Type B pancreatic cell (in vitro differentiated cells): ENCODE results near the gene ENAH. TPM values are rescaled to one million over a fixed set of nuclear protein-coding genes. Genes with fewer than 3 reads are reported as not detected.

Experiments
- DNase-seq: peaks from one replicate; pipeline ENCODE4 v3.0.0; 2021; ENCODE audit warnings: mixed read lengths; ENCODE audit not compliant: unreplicated experiment; ENCODE audit errors: extremely low spot score
- H3K27ac Mint-ChIP-seq: 2 replicates; pipeline ENCODE4 v1.8.0; 2021; ENCODE audit warnings: mild to moderate bottlenecking, mixed read lengths
- H3K27me3 Mint-ChIP-seq: 2 replicates; pipeline ENCODE4 v1.8.0; 2021; ENCODE audit warnings: mixed read lengths
- H3K36me3 Mint-ChIP-seq: 2 replicates; pipeline ENCODE4 v1.8.0; 2021; ENCODE audit warnings: mixed read lengths
- H3K4me1 Mint-ChIP-seq: one replicate; pipeline ENCODE4 v1.8.0; 2021; ENCODE audit warnings: mixed read lengths; ENCODE audit not compliant: unreplicated experiment
- H3K4me3 Mint-ChIP-seq: 2 replicates; pipeline ENCODE4 v1.8.0; 2021; ENCODE audit warnings: mild to moderate bottlenecking, mixed read lengths
- H3K9me3 Mint-ChIP-seq: 2 replicates; pipeline ENCODE4 v1.8.0; 2021; ENCODE audit warnings: mixed read lengths
- CTCF ChIP-seq: fragments of 200-600 bp; sonication (generic); conservative IDR thresholded peaks from 2 replicates; pipeline ENCODE4 v1.5.0; 2021; ENCODE audit warnings: antibody characterized with exemption, mild to moderate bottlenecking
- total RNA-seq: library from RNA; stranded (reverse); gene quantifications from 2 replicates; pipeline ENCODE4 v1.2.1, GENCODE V29; 2021; ENCODE audit warnings: low replicate concordance

The ENAH gene
- total RNA-seq, 1 donor from 2014 or later, result 133 TPM

GRCh38 chr1:225556694-225557093 is 96.2 kb downstream of the ENAH start:
- Mint-ChIP-seq H3K36me3 (peaks cover 26% of the 10 kb centered on the region), H3K4me3 (no peak overlapping the region), H3K27ac (no peak overlapping the region), H3K4me1 (no peaks in the 10 kb centered on the region), H3K9me3 (peaks cover 5% of the 10 kb centered on the region), H3K27me3 (no peaks in the 10 kb centered on the region)
- no peak for TF ChIP-seq CTCF
- DNase-seq, result no peak

GRCh38 chr1:225555821-225556220 is 97.1 kb downstream of the ENAH start:
- no peak overlapping the region for H3K27ac Mint-ChIP-seq
- DNase-seq, result no peak
- no peaks in the 10 kb centered on the region for H3K27me3 Mint-ChIP-seq
- no peak for TF ChIP-seq CTCF
- H3K4me3 Mint-ChIP-seq, result no peak overlapping the region
- H3K4me1 Mint-ChIP-seq, result no peaks in the 10 kb centered on the region
- H3K9me3 Mint-ChIP-seq, result peaks cover 5% of the 10 kb centered on the region
- H3K36me3 Mint-ChIP-seq, result peaks cover 28% of the 10 kb centered on the region

GRCh38 chr1:225554216-225554812 is 98.6 kb downstream of the ENAH start:
- H3K27me3 Mint-ChIP-seq, result no peaks in the 10 kb centered on the region
- H3K36me3 Mint-ChIP-seq, result peaks cover 29% of the 10 kb centered on the region
- peak; percentile 73 for TF ChIP-seq CTCF
- H3K9me3 Mint-ChIP-seq, result peaks cover 5% of the 10 kb centered on the region
- no peak overlapping the region for H3K27ac Mint-ChIP-seq
- no peak for DNase-seq
- H3K4me1 Mint-ChIP-seq, result peaks cover 7% of the 10 kb centered on the region
- H3K4me3 Mint-ChIP-seq, result no peak overlapping the region

GRCh38 chr1:225549821-225550220 is 103.1 kb downstream of the ENAH start:
- Mint-ChIP-seq H3K4me3 (no peak overlapping the region), H3K4me1 (peaks cover 23% of the 10 kb centered on the region), H3K27me3 (no peaks in the 10 kb centered on the region), H3K36me3 (peaks cover 13% of the 10 kb centered on the region), H3K27ac (no peak overlapping the region), H3K9me3 (no peaks in the 10 kb centered on the region)
- DNase-seq, result no peak
- TF ChIP-seq CTCF, result no peak

- Mint-ChIP-seq H3K4me1 (peaks cover 29% of the 10 kb centered on the region), H3K9me3 (no peaks in the 10 kb centered on the region), H3K27me3 (no peaks in the 10 kb centered on the region), H3K27ac (no peak overlapping the region), H3K36me3 (peaks cover 13% of the 10 kb centered on the region), H3K4me3 (no peak overlapping the region)
- no peak for TF ChIP-seq CTCF
- no peak for DNase-seq
Observed at GRCh38 chr1:225548140-225548857, 104.6 kb downstream of the ENAH start.
